ENCODE measurements around the gene LCTL. TPM values are rescaled to one million over a fixed set of nuclear protein-coding genes. Genes with fewer than 3 reads are reported as not detected.
"Not testable (repeated sequence)": the region's sequence is repeated elsewhere in the genome, so short reads cannot be mapped to it uniquely, and the experiment has no call there.

LCTL gene
- total RNA-seq, 1 donor from 2014 or later: 0.50 TPM

DNA sequence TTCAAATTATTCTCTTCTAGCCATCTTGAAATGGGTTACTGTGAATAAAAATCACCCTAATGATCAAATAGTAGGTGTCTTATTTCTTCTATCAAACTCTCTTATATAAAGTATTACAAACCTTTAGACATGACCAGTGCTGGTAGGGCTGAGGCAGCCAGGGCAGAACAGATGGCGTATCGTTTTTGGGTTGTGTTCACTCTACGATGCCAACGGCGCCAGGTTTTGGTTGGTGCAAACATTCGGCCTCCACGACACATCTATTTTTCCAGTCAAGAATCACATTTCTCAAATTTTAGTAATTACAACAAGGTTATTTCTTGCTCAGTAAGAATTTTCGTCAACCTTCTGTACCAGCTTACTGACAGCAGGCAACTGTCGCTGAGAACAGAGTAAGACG lies 63.3 kb downstream of the LCTL start:
- H3K4me3 Mint-ChIP-seq (ENCODE audit: unreplicated experiment): peak overlapping the region; percentile 100
- no peak for DNase-seq (ENCODE audit: low spot score)
- H3K27me3 Mint-ChIP-seq (ENCODE audit: low read depth): no peaks in the 10 kb centered on the region
- H3K36me3 Mint-ChIP-seq (ENCODE audit: low read depth): peaks cover 36% of the 10 kb centered on the region
- H3K4me1 Mint-ChIP-seq (ENCODE audit: low read depth): peaks cover 44% of the 10 kb centered on the region
- no peaks in the 10 kb centered on the region for H3K9me3 Mint-ChIP-seq (ENCODE audit: low read depth)
- peak overlapping the region; percentile 100 for H3K27ac Mint-ChIP-seq (ENCODE audit: unreplicated experiment)
- TF ChIP-seq, protein P1, sequence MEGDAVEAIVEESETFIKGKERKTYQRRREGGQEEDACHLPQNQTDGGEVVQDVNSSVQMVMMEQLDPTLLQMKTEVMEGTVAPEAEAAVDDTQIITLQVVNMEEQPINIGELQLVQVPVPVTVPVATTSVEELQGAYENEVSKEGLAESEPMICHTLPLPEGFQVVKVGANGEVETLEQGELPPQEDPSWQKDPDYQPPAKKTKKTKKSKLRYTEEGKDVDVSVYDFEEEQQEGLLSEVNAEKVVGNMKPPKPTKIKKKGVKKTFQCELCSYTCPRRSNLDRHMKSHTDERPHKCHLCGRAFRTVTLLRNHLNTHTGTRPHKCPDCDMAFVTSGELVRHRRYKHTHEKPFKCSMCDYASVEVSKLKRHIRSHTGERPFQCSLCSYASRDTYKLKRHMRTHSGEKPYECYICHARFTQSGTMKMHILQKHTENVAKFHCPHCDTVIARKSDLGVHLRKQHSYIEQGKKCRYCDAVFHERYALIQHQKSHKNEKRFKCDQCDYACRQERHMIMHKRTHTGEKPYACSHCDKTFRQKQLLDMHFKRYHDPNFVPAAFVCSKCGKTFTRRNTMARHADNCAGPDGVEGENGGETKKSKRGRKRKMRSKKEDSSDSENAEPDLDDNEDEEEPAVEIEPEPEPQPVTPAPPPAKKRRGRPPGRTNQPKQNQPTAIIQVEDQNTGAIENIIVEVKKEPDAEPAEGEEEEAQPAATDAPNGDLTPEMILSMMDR (IDR thresholded peaks at IDR 0.05): no peak

DNA sequence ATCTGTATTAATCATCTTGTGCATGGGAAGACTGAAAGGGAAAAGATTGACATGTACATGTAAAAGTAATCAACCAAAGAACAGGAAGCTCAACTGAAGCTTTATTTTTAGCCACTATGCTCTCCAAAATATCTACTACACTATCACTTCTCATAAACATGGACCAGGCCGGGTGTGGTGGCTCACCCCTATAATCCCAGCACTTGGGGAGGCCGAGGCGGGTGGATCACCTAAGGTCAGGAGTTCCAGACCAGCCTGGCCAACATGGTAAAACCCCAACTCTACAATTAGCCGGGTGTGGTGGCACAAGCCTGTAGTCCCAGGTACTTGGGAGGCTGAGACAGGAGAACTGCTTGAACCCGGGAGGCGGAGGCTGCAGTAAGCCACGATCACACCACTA lies 65.5 kb downstream of the LCTL start:
- not testable (repeated sequence) for H3K4me3 Mint-ChIP-seq (ENCODE audit: unreplicated experiment); DNase-seq (ENCODE audit: low spot score); H3K9me3 Mint-ChIP-seq (ENCODE audit: low read depth); H3K27me3 Mint-ChIP-seq (ENCODE audit: low read depth)
- Mint-ChIP-seq H3K36me3 (ENCODE audit: low read depth) (peaks cover 38% of the 10 kb centered on the region), H3K27ac (ENCODE audit: unreplicated experiment) (peak overlapping the region; percentile 8), H3K4me1 (ENCODE audit: low read depth) (peaks cover 38% of the 10 kb centered on the region)

DNA sequence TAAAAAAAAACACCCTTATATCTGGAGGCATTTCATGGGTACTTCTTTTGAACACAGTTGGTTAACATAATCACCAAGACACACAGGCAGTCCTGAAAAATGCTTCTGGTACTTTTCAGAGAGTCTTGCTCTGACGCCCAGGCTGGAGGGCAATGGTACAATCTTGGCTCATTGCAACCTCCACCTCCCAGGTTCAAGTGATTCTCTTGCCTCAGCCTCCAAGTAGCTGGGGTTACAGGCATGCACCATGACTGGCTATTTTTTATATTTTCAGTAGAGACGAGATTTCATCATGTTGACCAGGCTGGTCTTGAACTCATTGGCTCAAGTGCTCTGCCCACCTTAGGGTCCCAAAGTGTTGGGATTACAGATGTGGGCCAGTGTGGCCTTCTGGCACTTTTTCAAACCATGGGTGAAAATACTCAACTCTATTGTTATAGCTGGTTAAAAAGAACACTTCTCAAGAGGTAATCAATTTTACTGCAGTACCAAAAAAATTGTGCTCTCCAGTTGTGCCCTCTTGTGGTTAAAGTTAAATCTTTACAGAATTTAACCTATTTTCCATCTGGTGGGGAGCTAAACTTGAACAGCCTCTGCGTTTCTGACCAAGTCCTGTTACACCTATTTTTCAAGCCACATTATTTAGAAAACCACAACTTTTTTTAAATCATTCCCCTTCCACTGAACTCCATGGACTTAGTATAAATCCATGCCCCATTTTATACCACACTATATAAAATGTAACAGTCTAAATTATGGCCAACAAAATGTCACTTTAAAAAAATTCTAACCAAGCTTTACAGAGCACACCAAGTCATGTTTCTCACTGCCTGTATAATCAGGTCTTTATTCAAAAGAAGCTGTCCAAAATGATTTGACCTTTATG lies 67.1 kb downstream of the LCTL start:
- peaks cover 34% of the 10 kb centered on the region for H3K4me1 Mint-ChIP-seq (ENCODE audit: low read depth)
- H3K4me3 Mint-ChIP-seq (ENCODE audit: unreplicated experiment): no peak overlapping the region
- TF ChIP-seq, protein P1 (IDR thresholded peaks at IDR 0.05): peak; percentile 78
- no peaks in the 10 kb centered on the region for H3K9me3 Mint-ChIP-seq (ENCODE audit: low read depth)
- DNase-seq (ENCODE audit: low spot score): no peak
- peaks cover 37% of the 10 kb centered on the region for H3K36me3 Mint-ChIP-seq (ENCODE audit: low read depth)
- H3K27ac Mint-ChIP-seq (ENCODE audit: unreplicated experiment): peak overlapping the region; percentile 92
- no peaks in the 10 kb centered on the region for H3K27me3 Mint-ChIP-seq (ENCODE audit: low read depth)

Other genes starting within 250 kb of the LCTL start
- 6.3 to 11.9 TPM (median 8.2 TPM) in 3 replicates for gene TIPIN, start 209.3 kb downstream of the LCTL start, total RNA-seq
- 44.7 to 49.7 TPM (median 45.1 TPM) in 3 replicates for gene MAP2K1, start 179.1 kb downstream of the LCTL start, total RNA-seq
- gene SNAPC5, start 68.2 kb downstream of the LCTL start, total RNA-seq: 13.9 to 27.7 TPM (median 15.0 TPM) in 3 replicates
- gene RPL4, start 61.1 kb downstream of the LCTL start, total RNA-seq: 1,774 to 1,912 TPM (median 1,787 TPM) in 3 replicates
- 10.0 to 17.5 TPM (median 11.0 TPM) in 3 replicates for gene ZWILCH, start 60.7 kb downstream of the LCTL start, total RNA-seq
- 5.2 to 29.0 TPM (median 6.6 TPM) in 3 replicates for gene SMAD6, start 136.2 kb upstream of the LCTL start, total RNA-seq

Data from chondrocyte (in vitro differentiated cells).